ENCODE measurements around the gene SORBS1. TPM values are rescaled to one million over a fixed set of nuclear protein-coding genes. Genes with fewer than 3 reads are reported as not detected.

The SORBS1 gene
- total and polyA plus RNA-seq, 2 donors (not counting 3 experiments of a cell fraction or from before 2014, with no cell fraction given) = 2.0 to 7.9 TPM

DNA sequence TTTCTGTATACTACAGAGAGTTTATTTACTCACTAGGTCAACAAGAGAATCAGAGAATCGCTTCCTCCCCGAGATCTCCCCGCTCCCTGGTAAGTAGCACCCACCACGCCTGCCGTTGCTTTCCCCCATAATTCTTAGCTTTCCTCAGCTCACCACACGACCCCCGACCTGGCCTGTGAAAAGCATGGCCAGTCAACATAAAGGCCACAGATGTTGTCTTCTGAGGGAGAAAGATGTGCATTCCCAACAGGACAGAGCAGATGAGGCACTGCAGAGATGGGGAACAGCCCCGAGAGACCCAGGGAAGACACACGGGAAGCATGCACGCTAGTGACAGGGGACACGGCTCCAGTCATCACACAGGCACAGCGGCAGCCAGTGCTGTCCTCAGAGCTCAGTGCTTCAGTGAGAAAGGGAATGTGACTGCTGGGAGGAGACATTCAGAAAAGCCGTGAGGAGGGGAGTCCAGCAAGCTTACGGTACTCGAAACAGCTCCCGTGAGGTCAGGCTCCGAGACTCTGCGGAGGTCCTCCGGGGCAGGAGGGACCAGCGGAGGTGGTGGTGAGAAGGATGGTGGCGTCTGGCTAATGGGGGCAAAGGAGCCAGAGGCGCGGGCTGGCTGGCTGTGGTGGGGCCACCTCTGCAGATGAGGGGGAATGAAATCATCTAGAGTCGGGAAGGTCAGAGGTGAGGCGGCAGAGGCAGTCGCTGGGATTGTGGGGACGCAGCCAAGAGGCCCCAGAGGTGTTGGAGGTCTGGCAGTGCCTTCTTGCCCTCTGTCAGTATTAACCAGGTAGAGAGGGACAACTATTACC is 146.9 kb downstream of the SORBS1 start:
- no peak overlapping the region for H2AFZ ChIP-seq (ENCODE audit: low read depth, low read length)
- no peaks in the 10 kb centered on the region for H3K27me3 ChIP-seq (ENCODE audit: control insufficient read depth in 2 of 2, insufficient read depth in 2 of 2, low read length in 2 of 2)
- TF ChIP-seq EZH2 (IDR thresholded peaks at IDR 0.05; ENCODE audit: borderline replicate concordance, low read depth, low read length, severe bottlenecking) (no peak), GATA2 (IDR thresholded peaks at IDR 0.05; ENCODE audit: insufficient read depth, insufficient read length, low read depth, low read length) (no peak), MYC (IDR thresholded peaks at IDR 0.05; ENCODE audit: low read depth, low read length) (no peak), POLR2AphosphoS5 (IDR thresholded peaks at IDR 0.05; ENCODE audit: insufficient read depth, low read depth, low read length) (no peak), POLR2A (IDR thresholded peaks at IDR 0.05; ENCODE audit: low read depth, low read length) (no peak), CTCF (IDR thresholded peaks at IDR 0.05; ENCODE audit: extremely low read depth in 1 of 2, insufficient read depth in 1 of 2, low read depth in 1 of 2, low read length in 2 of 2) (no peak), FOS (IDR thresholded peaks at IDR 0.05; ENCODE audit: borderline replicate concordance, insufficient read depth, low read length) (no peak)
- ChIA-PET POLR2A (no interaction called here), CTCF (interaction anchor here (1.4 kb wide), 1 partner anchor 281 kb away, joined by 3 read pairs; no protein-coding TSS in a partner anchor)
- no peaks in the 10 kb centered on the region for H3K79me2 ChIP-seq (ENCODE audit: control insufficient read depth, insufficient read depth, low read length)
- DNase-seq (ENCODE audit: low read depth, low spot score) (no peak), FAIRE-seq (no peak)
- no peaks in the 10 kb centered on the region for H3K9me3 ChIP-seq (replicated peaks; ENCODE audit: control insufficient read depth, insufficient read depth, low read length)
- H4K20me1 ChIP-seq (replicated peaks; ENCODE audit: control insufficient read depth, extremely low read depth, insufficient read depth, low read length) = no peaks in the 10 kb centered on the region
- intact Hi-C loops (cut with micrococcal nuclease) (no loop called here), dilution Hi-C loops (cut with MboI; ENCODE audit: extremely low pct_ligation_motif_present, low sequenced_read_pairs) (loop anchor here (25.0 kb wide), 1 partner anchor 173 kb away; no protein-coding TSS in a partner anchor)
- H3K27ac ChIP-seq (ENCODE audit: insufficient read depth, low read depth, low read length) = no peak overlapping the region
- no peaks in the 10 kb centered on the region for H3K36me3 ChIP-seq (ENCODE audit: control insufficient read depth in 2 of 2, extremely low read depth in 1 of 2, insufficient read depth in 2 of 2, low read length in 2 of 2)
- no peaks in the 10 kb centered on the region for H3K9me1 ChIP-seq (replicated peaks; ENCODE audit: control insufficient read depth, extremely low read depth, insufficient read depth, low read length)
- H3K4me1 ChIP-seq (ENCODE audit: control insufficient read depth, extremely low read depth, insufficient read depth, low read length) = no peaks in the 10 kb centered on the region
- BruUV-seq (replicated peaks) = no TSS peak
- H3K4me3 ChIP-seq (replicated peaks in 1 of 3; ENCODE audit: insufficient read depth in 1 of 3, low read depth in 1 of 3, low read length in 3 of 3) = no peak overlapping the region
- H3K4me2 ChIP-seq (ENCODE audit: insufficient read depth, low read length) = no peak overlapping the region
- H3K9ac ChIP-seq (replicated peaks; ENCODE audit: extremely low read depth, insufficient read depth, low read length) = no peak overlapping the region

Measured in endothelial cell of umbilical vein (primary cell).